Measurements from ENCODE around the gene SND1. TPM values are rescaled to one million over a fixed set of nuclear protein-coding genes. Genes with fewer than 3 reads are reported as not detected.
A peak's percentile ranks its signal among the peaks of the same experiment; 100 is the strongest.

The SND1 gene
- total RNA-seq, 1 donor from 2014 or later: 232 TPM

- DNase-seq (ENCODE audit: low read depth): peak; percentile 21
- TF ChIP-seq CTCF (IDR thresholded peaks at IDR 0.05; ENCODE audit: insufficient read depth, low read length, severe bottlenecking): no peak
- Histone ChIP-seq H3K36me3 (ENCODE audit: control insufficient read depth, insufficient read depth, low read length) (peaks cover 5% of the 10 kb centered on the region), H3K27me3 (ENCODE audit: control insufficient read depth, insufficient read depth, low read length) (no peaks in the 10 kb centered on the region), H3K4me3 (ENCODE audit: low read depth, low read length) (no peak overlapping the region)
- FAIRE-seq: no peak
These were observed 255.4 kb downstream of the SND1 start for GRCh38 chr7:127907110-127908040.

GRCh38 chr7:127908430-127909258 is 256.6 kb downstream of the SND1 start:
- H3K36me3 ChIP-seq (ENCODE audit: control insufficient read depth, insufficient read depth, low read length): peaks cover 5% of the 10 kb centered on the region
- no peak overlapping the region for H3K4me3 ChIP-seq (ENCODE audit: low read depth, low read length)
- H3K27me3 ChIP-seq (ENCODE audit: control insufficient read depth, insufficient read depth, low read length): no peaks in the 10 kb centered on the region
- FAIRE-seq: no peak
- TF ChIP-seq CTCF (IDR thresholded peaks at IDR 0.05; ENCODE audit: insufficient read depth, low read length, severe bottlenecking): no peak
- no peak for DNase-seq (ENCODE audit: low read depth)

- no peak for TF ChIP-seq CTCF (IDR thresholded peaks at IDR 0.05; ENCODE audit: insufficient read depth, low read length, severe bottlenecking)
- no peak overlapping the region for H3K4me3 ChIP-seq (ENCODE audit: low read depth, low read length)
- FAIRE-seq (no peak), DNase-seq (ENCODE audit: low read depth) (no peak)
- no peaks in the 10 kb centered on the region for H3K27me3 ChIP-seq (ENCODE audit: control insufficient read depth, insufficient read depth, low read length)
- H3K36me3 ChIP-seq (ENCODE audit: control insufficient read depth, insufficient read depth, low read length): peaks cover 4% of the 10 kb centered on the region
These were observed 257.6 kb downstream of the SND1 start for GRCh38 chr7:127909424-127910152.

GRCh38 chr7:127910670-127911069 is 258.7 kb downstream of the SND1 start:
- TF ChIP-seq CTCF (IDR thresholded peaks at IDR 0.05; ENCODE audit: insufficient read depth, low read length, severe bottlenecking): no peak
- DNase-seq (ENCODE audit: low read depth): no peak
- no peaks in the 10 kb centered on the region for H3K27me3 ChIP-seq (ENCODE audit: control insufficient read depth, insufficient read depth, low read length)
- peaks cover 3% of the 10 kb centered on the region for H3K36me3 ChIP-seq (ENCODE audit: control insufficient read depth, insufficient read depth, low read length)
- H3K4me3 ChIP-seq (ENCODE audit: low read depth, low read length): no peak overlapping the region
- FAIRE-seq: peak; percentile 13

GRCh38 chr7:127911968-127912511 is 260.0 kb downstream of the SND1 start:
- no peak for TF ChIP-seq CTCF (IDR thresholded peaks at IDR 0.05; ENCODE audit: insufficient read depth, low read length, severe bottlenecking)
- Histone ChIP-seq H3K36me3 (ENCODE audit: control insufficient read depth, insufficient read depth, low read length) (peaks cover 3% of the 10 kb centered on the region), H3K4me3 (ENCODE audit: low read depth, low read length) (no peak overlapping the region), H3K27me3 (ENCODE audit: control insufficient read depth, insufficient read depth, low read length) (no peaks in the 10 kb centered on the region)
- FAIRE-seq (no peak), DNase-seq (ENCODE audit: low read depth) (no peak)

Data from bronchial epithelial cell (primary cell).